Spleen (tissue), 11 donors: ENCODE data around the gene STK10. TPM values are rescaled to one million over a fixed set of nuclear protein-coding genes. Genes with fewer than 3 reads are reported as not detected.

Source experiments
- DNase-seq: peaks from one replicate; pipeline ENCODE4 v3.0.0-alpha.2; 2020
- H3K27ac ChIP-seq, 8 donors: fragments of 200-600 bp; sonication (generic) in 7 of 8; 1 replicate in 4 of 8; 2 replicates in 4 of 8; pipeline versions ENCODE4 v1.5.0 to v1.8.0; 2016 to 2021; ENCODE audit warnings: inconsistent platforms in 4 of 8, mild to moderate bottlenecking in 4 of 8, moderate library complexity in 1 of 8
- H3K27me3 ChIP-seq, 7 donors: fragments of 200-600 bp; sonication (generic) in 6 of 7; replicated peaks in 1 of 7; 1 replicate in 4 of 7; 2 replicates in 3 of 7; pipeline versions ENCODE4 v1.5.0 to v1.8.0; 2016 to 2021; ENCODE audit warnings: inconsistent platforms in 3 of 7, mild to moderate bottlenecking in 1 of 7
- H3K36me3 ChIP-seq, 6 donors: fragments of 200-600 bp; sonication (generic) in 5 of 6; 1 replicate in 4 of 6; 2 replicates in 2 of 6; pipeline versions ENCODE4 v1.5.0 to v1.8.0; 2016 to 2021; ENCODE audit warnings: inconsistent platforms in 2 of 6
- H3K4me1 ChIP-seq, 6 donors: fragments of 200-600 bp; sonication (generic) in 5 of 6; 1 replicate in 3 of 6; 2 replicates in 3 of 6; pipeline versions ENCODE4 v1.5.0 to v1.8.0; 2016 to 2021; ENCODE audit warnings: inconsistent platforms in 3 of 6
- H3K4me3 ChIP-seq, 8 donors: fragments of 200-600 bp; sonication (generic) in 7 of 8; 1 replicate in 4 of 8; 2 replicates in 4 of 8; pipeline versions ENCODE4 v1.5.0 to v1.8.0; 2016 to 2021; ENCODE audit warnings: inconsistent platforms in 4 of 8, mild to moderate bottlenecking in 4 of 8, moderate library complexity in 2 of 8
- H3K9me3 ChIP-seq, 8 donors: fragments of 200-600 bp; sonication (generic) in 7 of 8; 1 replicate in 4 of 8; 2 replicates in 4 of 8; pipeline versions ENCODE4 v1.5.0 to v1.8.0; 2016 to 2021; ENCODE audit warnings: inconsistent platforms in 4 of 8
- POLR2A ChIP-seq, 3 donors: fragments of 450-650 bp; IDR thresholded peaks; one replicate each; pipeline ENCODE4 v1.5.1; 2017; ENCODE audit warnings: antibody characterized with exemption in 3 of 3, mild to moderate bottlenecking in 1 of 3
- POLR2AphosphoS5 ChIP-seq, 3 donors: sonication (generic); formaldehyde crosslinking; IDR thresholded peaks; one replicate each; pipeline ENCODE4 v1.5.1; 2017; ENCODE audit warnings: antibody characterized with exemption in 3 of 3
- WGBS, 5 donors: extraction: QIAGEN DNeasy Blood & Tissue Kit in 3 of 5; methylation state at CpG; one replicate each; pipeline versions ENCODE4 v1.1.5 to v1.1.7; 2013 to 2018; 5-methylcytosine and 5-hydroxymethylcytosine counted together
- intact Hi-C: fragments of 100-400 bp; cut with DNase I; formaldehyde crosslinking; loops from one replicate; pipeline ENCODE4 v1.15.0; 2023; ENCODE audit warnings: low total_unique reads
- polyA plus RNA-seq, 3 donors: library from polyadenylated mRNA; stranded (reverse); fragments of 200-250 nt; gene quantifications; one replicate each; pipeline ENCODE4 v1.2.1, GENCODE V29; 2013
- total RNA-seq, 7 donors: library from RNA; depleted of rRNA in 3 of 7; stranded (reverse); fragments of >200 nt in 3 of 7; fragmentation: NEBNext Ultra II Directional in 4 of 7; extraction: Animal tissue kit (Norgen Biotek cat#: 25700) in 4 of 7; gene quantifications; one replicate each; pipeline versions ENCODE4 v1.1.0 to v1.2.1, GENCODE V29; 2016 to 2021
- TF ChIP-seq, protein P1 (sequence below), 11 experiments: fragments of 200-600 bp in 7 of 11; fragments of 450-650 bp in 4 of 11; sonication (generic) in 4 of 11; IDR thresholded peaks in 8 of 11; conservative IDR thresholded peaks in 3 of 11; 1 replicate in 7 of 11; 2 replicates in 4 of 11; pipeline versions ENCODE4 v1.4.0 to v1.8.0; 2016 to 2021; ENCODE audit warnings: antibody characterized with exemption in 11 of 11, inconsistent platforms in 4 of 11, mild to moderate bottlenecking in 1 of 11
- donor health status: healthy with polysubstance abuse.
- donor health status: DM: no; HTN: no; CAD: no; lungs with moderate emphysema.
- donor health status: DM: no; HTN: no; CAD: no.
- donor health status: Bipolar disorder and iron deficiency.
- donor health status: healthy.
- donor health status: DM: no; HTN: no; CAD: no.
- donor health status: DM: yes; HTN: yes; CAD: no.

Gene STK10
- total and polyA plus RNA-seq, 10 donors: 34.0 to 290 (median 168) TPM

DNA sequence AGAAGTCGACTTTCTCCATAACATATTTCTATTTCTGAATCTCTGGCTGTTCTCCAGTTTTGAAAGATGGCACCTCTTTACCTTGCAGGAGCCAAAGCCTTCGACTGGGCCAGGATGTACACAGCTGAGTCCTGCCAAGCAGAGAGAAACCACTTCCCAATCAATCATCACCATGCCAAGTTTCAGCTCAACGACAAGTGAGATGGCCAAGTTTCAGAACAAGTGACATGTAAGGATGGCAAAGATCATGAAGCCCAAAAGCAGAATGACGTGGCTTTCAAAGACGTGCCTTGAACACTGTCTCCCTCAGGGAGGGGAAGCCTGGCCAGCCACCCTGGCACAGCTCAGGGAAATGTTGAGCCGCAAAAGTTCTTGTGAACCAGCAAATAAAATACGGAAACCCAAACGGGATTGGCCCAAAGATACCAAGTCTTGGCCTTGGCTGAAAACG is 17.7 kb downstream of the STK10 start:
- Histone ChIP-seq H3K36me3 (peaks cover 0 to 63% (median 5%) of the 10 kb centered on the region in 6 donors), H3K9me3 (no peaks in the 10 kb centered on the region), H3K4me3 (no peak overlapping the region), H3K27ac (peak overlapping the region in 3 of 8 donors; percentile 8 to 54 (median 23)), H3K4me1 (peaks cover 17 to 100% (median 87%) of the 10 kb centered on the region in 6 donors), H3K27me3 (peaks cover 0 to 4% (median 0%) of the 10 kb centered on the region in 7 donors)
- TF ChIP-seq, protein P1, sequence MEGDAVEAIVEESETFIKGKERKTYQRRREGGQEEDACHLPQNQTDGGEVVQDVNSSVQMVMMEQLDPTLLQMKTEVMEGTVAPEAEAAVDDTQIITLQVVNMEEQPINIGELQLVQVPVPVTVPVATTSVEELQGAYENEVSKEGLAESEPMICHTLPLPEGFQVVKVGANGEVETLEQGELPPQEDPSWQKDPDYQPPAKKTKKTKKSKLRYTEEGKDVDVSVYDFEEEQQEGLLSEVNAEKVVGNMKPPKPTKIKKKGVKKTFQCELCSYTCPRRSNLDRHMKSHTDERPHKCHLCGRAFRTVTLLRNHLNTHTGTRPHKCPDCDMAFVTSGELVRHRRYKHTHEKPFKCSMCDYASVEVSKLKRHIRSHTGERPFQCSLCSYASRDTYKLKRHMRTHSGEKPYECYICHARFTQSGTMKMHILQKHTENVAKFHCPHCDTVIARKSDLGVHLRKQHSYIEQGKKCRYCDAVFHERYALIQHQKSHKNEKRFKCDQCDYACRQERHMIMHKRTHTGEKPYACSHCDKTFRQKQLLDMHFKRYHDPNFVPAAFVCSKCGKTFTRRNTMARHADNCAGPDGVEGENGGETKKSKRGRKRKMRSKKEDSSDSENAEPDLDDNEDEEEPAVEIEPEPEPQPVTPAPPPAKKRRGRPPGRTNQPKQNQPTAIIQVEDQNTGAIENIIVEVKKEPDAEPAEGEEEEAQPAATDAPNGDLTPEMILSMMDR (IDR thresholded peaks at IDR 0.05 in 8 of 11, conservative IDR thresholded peaks at IDR 0.05 in 3 of 11): no peak
- TF ChIP-seq POLR2A (IDR thresholded peaks at IDR 0.05): no peak
- TF ChIP-seq POLR2AphosphoS5 (IDR thresholded peaks at IDR 0.05): no peak
- intact Hi-C loops: no loop called here
- WGBS, 5 donors: 58 to 66% (median 60%) methylated on average over 9 of the region's 9 CpGs
- no peak for DNase-seq

DNA sequence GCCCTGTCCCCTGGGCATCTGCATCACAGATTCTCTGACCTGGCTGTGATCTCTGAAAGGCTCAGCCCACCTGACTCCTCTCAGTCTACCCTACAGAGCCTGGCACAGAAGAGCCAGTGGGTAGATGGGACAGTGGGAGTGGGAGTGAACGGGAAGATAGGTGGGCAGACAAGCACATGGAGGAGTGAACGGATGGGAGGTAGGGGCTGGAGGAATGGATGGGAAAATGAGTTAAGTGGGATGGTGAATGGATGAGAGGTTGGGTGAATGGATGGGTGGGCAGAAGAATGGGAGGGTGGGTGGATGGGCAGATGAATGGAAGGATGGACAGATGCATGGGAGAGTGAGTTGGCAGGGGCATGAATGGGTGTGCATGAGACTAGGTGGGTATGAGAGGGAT is 18.8 kb downstream of the STK10 start:
- Histone ChIP-seq H3K36me3 (peaks cover 0 to 74% (median 5%) of the 10 kb centered on the region in 6 donors), H3K27ac (peak overlapping the region in 2 of 8 donors; percentile 43 to 60), H3K27me3 (no peaks in the 10 kb centered on the region), H3K4me1 (peaks cover 27 to 100% (median 88%) of the 10 kb centered on the region in 6 donors), H3K9me3 (no peaks in the 10 kb centered on the region), H3K4me3 (no peak overlapping the region)
- 88 to 100% (median 96%) methylated on average over 2 of the region's 2 CpGs for WGBS, 5 donors
- TF ChIP-seq POLR2A (IDR thresholded peaks at IDR 0.05): no peak
- no peak for DNase-seq
- intact Hi-C loops: no loop called here

DNA sequence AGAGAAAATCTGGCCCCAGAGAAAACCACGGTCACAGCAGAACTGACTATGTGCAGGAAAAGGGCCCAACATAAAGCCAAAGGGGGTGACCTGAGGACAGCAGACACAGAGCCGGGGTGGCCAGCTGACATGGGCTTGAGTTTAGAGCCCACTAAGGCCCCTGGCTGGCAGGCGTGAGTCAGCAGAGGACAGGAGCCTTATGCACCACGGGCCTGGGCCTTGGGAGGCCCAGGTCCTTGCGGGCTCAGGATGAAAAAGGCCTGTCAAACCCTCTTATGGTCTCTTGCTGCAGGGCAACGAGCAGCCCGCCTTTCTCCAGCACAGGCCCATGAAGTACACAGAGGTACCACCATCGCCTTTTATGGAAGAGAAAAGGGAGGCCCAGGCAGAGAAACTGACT is 19.7 kb downstream of the STK10 start:
- intact Hi-C loops: no loop called here
- Histone ChIP-seq H3K4me1 (peaks cover 21 to 100% (median 87%) of the 10 kb centered on the region in 6 donors), H3K27ac (peak overlapping the region in 3 of 8 donors; percentile 0 to 60 (median 43)), H3K9me3 (no peaks in the 10 kb centered on the region), H3K27me3 (no peaks in the 10 kb centered on the region), H3K4me3 (no peak overlapping the region), H3K36me3 (peaks cover 0 to 75% (median 5%) of the 10 kb centered on the region in 6 donors)
- TF ChIP-seq POLR2A (IDR thresholded peaks at IDR 0.05): no peak
- no peak for TF ChIP-seq POLR2AphosphoS5 (IDR thresholded peaks at IDR 0.05)
- no peak for DNase-seq
- WGBS, 5 donors: 63 to 89% (median 86%) methylated on average over 3 to 8 of the region's 8 CpGs

DNA sequence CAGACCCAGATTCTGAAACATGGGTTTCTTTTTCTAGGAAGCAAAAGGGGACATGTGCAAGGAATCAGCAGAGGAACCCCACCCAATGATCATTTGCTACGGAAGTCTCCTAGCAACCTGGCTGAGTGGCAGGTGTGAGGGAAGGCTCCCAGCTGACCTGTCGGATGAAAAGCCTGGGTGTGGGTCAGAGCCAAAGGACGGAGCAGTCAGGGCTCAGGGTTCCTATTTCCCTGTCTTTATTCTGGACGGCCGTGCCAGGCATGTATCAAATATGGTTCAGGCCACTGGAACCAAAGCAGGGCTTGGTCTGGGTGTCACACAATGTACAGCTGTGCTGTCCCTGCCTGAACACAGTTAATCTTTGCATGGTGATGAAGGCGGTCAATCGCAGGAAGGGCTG is 20.1 kb downstream of the STK10 start:
- peaks cover 0 to 75% (median 5%) of the 10 kb centered on the region in 6 donors for H3K36me3 ChIP-seq
- H3K9me3 ChIP-seq: no peaks in the 10 kb centered on the region
- peaks cover 18 to 100% (median 86%) of the 10 kb centered on the region in 6 donors for H3K4me1 ChIP-seq
- DNase-seq: no peak
- TF ChIP-seq POLR2AphosphoS5 (IDR thresholded peaks at IDR 0.05): no peak
- H3K27me3 ChIP-seq: no peaks in the 10 kb centered on the region
- WGBS, 5 donors: 90 to 96% (median 93%) methylated on average over 7 of the region's 7 CpGs
- intact Hi-C loops: no loop called here
- H3K4me3 ChIP-seq: no peak overlapping the region
- peak overlapping the region in 3 of 8 donors; percentile 0 to 60 (median 43) for H3K27ac ChIP-seq

DNA sequence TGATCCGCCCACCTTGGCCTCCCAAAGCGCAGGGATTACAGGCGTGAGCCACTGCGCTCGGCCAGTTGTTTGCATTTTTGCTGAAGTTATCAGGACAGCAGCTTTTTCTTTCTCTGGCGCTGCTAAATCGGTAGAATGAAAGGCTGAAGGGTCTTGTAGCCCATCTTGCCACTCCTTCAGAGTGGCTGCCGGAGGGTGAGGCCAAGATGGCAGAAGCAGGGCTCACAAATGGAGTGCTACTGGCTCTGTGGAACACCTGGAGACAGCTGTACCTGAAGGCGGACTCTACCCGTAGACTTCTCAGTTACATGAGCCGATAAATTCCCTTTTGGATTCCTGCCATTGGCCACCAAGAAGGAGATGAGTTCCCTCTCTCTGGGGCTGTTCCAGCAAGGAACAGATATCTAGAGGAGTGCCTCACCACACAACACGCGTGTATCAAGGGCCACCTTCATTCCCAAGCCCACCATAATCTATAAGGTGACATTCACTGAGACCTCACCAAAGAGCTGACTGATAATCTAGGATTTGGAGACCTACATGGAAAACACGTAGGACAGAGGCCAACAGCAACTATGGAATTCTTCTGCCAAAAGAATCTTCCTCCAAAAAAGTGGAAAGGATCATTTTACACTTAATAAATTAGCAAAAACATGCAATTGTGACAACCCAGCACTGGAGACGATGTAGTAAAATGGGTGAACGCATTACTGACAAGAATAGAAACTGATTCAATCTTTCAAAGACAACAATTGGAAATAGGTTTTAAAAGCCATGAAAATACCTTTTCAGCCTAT is 21.8 kb downstream of the STK10 start:
- peaks cover 0 to 77% (median 7%) of the 10 kb centered on the region in 6 donors for H3K36me3 ChIP-seq
- no peaks in the 10 kb centered on the region for H3K9me3 ChIP-seq
- intact Hi-C loops: no loop called here
- peaks cover 0 to 9% (median 0%) of the 10 kb centered on the region in 7 donors for H3K27me3 ChIP-seq
- H3K27ac ChIP-seq: peak overlapping the region in 1 of 8 donors; percentile 2
- H3K4me3 ChIP-seq: no peak overlapping the region
- WGBS, 5 donors: 88 to 96% (median 91%) methylated on average over 14 to 16 of the region's 16 CpGs
- H3K4me1 ChIP-seq: peaks cover 18 to 100% (median 89%) of the 10 kb centered on the region in 6 donors
- TF ChIP-seq POLR2AphosphoS5 (IDR thresholded peaks at IDR 0.05) (no peak), POLR2A (IDR thresholded peaks at IDR 0.05) (no peak)
- TF ChIP-seq, protein P1 (IDR thresholded peaks at IDR 0.05 in 8 of 11, conservative IDR thresholded peaks at IDR 0.05 in 3 of 11): no peak
- DNase-seq: no peak
